ENCODE measurements around the gene NYAP2.
A peak's percentile ranks its signal among the peaks of the same experiment; 100 is the strongest.

Gene NYAP2

DNA sequence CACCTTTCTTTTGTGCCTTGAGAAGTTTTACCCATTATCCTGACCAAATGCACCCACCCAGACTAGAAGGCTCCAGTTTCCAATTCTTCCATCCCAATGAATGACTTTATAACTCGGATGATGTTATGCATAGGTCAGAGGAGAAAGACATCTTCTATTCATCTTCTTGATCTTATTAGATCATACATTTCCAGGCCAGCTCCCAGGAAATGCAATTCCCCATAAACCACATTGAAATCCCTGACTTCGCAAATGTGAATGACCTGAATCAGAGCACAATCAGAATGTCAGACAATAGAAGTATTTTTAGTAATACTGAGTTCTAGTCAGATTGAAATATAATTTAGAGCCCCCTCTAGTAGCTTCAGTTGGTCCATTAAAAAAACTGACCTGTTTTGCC lies 62.9 kb downstream of the NYAP2 start:
- Histone ChIP-seq H3K9me3 (ENCODE audit: control insufficient read depth, low read length) (no peaks in the 10 kb centered on the region), H3K36me3 (ENCODE audit: control insufficient read depth, insufficient read depth, low read length, severe bottlenecking) (no peaks in the 10 kb centered on the region), H3K9ac (ENCODE audit: low read length) (no peak overlapping the region), H3K27me3 (replicated peaks; ENCODE audit: control insufficient read depth, insufficient read depth, low read length) (no peaks in the 10 kb centered on the region), H3K4me3 (ENCODE audit: low read length) (no peak overlapping the region), H3K4me1 (ENCODE audit: control insufficient read depth, insufficient read depth, low read length) (peaks cover 17% of the 10 kb centered on the region)
- no peak for DNase-seq (ENCODE audit: low read depth)

DNA sequence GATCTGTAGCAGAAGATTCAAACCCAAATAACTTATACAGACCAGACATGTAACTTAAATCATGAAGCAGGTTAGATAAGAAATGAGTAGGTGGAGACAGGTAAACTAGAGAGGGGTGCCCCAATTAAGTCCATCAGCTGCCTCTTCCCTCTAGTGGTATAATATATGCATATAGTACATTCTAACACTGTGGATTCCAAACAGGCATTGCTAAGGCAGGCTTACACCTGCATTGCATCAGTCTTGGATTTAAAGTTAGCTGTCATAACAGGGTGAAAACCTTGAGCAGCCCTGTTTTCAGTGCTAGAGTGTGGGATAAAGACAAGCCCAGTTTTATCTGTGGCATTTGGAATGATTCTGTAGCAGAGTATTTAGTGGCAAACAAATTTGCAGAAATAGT lies 63.4 kb downstream of the NYAP2 start:
- DNase-seq (ENCODE audit: low read depth) = peak; percentile 25
- no peaks in the 10 kb centered on the region for H3K9me3 ChIP-seq (ENCODE audit: control insufficient read depth, low read length)
- H3K4me1 ChIP-seq (ENCODE audit: control insufficient read depth, insufficient read depth, low read length) = peaks cover 12% of the 10 kb centered on the region
- H3K9ac ChIP-seq (ENCODE audit: low read length) = no peak overlapping the region
- H3K27me3 ChIP-seq (replicated peaks; ENCODE audit: control insufficient read depth, insufficient read depth, low read length) = no peaks in the 10 kb centered on the region
- no peak overlapping the region for H3K4me3 ChIP-seq (ENCODE audit: low read length)
- no peaks in the 10 kb centered on the region for H3K36me3 ChIP-seq (ENCODE audit: control insufficient read depth, insufficient read depth, low read length, severe bottlenecking)

DNA sequence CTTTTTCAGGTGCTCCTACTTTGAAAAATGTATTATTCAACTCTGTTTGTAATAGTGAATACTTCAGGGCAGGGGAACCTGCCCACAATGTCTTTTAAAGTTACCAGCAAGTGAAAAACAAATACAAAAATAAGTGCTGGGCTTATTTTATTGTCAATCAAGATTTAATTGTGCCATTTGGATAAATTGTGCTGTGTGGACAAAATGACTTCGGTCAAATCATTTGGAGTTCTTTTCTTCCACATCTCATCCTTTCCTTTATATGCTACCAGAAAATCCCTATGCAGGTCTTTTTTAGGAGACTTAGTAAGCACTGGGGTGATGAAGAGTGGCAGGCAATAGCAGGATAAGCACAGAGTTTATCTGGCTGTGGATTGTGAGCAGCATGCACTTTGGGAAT lies 63.9 kb downstream of the NYAP2 start:
- H3K4me3 ChIP-seq (ENCODE audit: low read length) = no peak overlapping the region
- no peak for DNase-seq (ENCODE audit: low read depth)
- no peaks in the 10 kb centered on the region for H3K9me3 ChIP-seq (ENCODE audit: control insufficient read depth, low read length)
- no peaks in the 10 kb centered on the region for H3K36me3 ChIP-seq (ENCODE audit: control insufficient read depth, insufficient read depth, low read length, severe bottlenecking)
- H3K4me1 ChIP-seq (ENCODE audit: control insufficient read depth, insufficient read depth, low read length) = peaks cover 7% of the 10 kb centered on the region
- no peaks in the 10 kb centered on the region for H3K27me3 ChIP-seq (replicated peaks; ENCODE audit: control insufficient read depth, insufficient read depth, low read length)
- H3K9ac ChIP-seq (ENCODE audit: low read length) = no peak overlapping the region

DNA sequence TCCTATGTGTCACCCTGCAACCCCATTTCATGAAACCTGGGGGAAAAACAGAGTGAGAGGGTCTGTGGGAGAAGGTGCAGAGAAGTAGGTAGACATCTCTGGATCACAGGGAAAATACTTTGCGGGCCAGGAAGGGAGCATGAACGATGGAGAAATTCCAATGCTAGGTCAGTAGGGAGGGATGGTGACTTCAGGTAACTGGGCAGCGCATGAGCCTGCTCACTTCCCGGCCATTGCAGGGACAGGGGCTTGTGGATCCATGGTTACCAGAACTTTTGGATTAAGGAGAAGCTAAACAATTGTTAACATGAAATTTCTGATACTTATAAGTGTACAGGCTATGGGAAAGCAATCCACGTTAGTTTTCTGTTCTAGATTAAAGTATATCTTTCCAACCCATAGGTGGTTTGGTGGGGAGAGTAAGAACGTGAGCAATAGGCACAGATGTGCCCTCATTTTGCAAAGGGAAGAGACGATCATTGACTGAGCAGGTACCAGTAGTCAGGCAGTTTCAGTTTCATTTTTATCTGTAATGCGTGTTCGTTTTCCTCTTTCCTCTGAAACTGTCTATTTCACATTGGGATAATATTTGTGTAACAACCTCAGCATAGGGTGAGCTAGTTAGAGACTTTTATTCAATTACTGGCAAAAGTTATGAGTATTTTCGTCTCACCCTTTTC lies 65.0 kb downstream of the NYAP2 start:
- DNase-seq (ENCODE audit: low read depth) = no peak
- H3K4me3 ChIP-seq (ENCODE audit: low read length) = peak overlapping the region; percentile 12
- no peaks in the 10 kb centered on the region for H3K36me3 ChIP-seq (ENCODE audit: control insufficient read depth, insufficient read depth, low read length, severe bottlenecking)
- H3K9ac ChIP-seq (ENCODE audit: low read length) = no peak overlapping the region
- no peaks in the 10 kb centered on the region for H3K9me3 ChIP-seq (ENCODE audit: control insufficient read depth, low read length)
- H3K27me3 ChIP-seq (replicated peaks; ENCODE audit: control insufficient read depth, insufficient read depth, low read length) = no peaks in the 10 kb centered on the region
- H3K4me1 ChIP-seq (ENCODE audit: control insufficient read depth, insufficient read depth, low read length) = no peaks in the 10 kb centered on the region

DNA sequence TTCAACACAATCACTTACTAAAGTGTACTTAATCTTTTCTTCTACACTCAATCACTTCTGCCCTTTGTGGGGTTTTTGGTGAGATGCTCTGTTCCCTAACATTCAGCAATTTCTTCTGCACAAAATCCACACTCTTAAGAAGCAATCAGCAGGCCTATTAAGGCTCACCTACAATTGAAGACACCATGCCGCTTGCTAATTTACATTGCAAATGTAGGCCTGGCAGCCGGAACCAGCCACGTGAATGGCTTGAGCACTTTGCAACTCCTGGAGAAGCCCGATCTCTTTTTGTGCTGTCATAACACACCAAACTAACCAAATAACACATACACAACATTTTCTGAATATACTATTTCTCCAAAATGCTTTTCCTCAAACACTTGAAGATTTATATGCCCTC lies 66.3 kb downstream of the NYAP2 start:
- no peaks in the 10 kb centered on the region for H3K27me3 ChIP-seq (replicated peaks; ENCODE audit: control insufficient read depth, insufficient read depth, low read length)
- H3K9ac ChIP-seq (ENCODE audit: low read length) = no peak overlapping the region
- H3K4me1 ChIP-seq (ENCODE audit: control insufficient read depth, insufficient read depth, low read length) = no peaks in the 10 kb centered on the region
- no peak for DNase-seq (ENCODE audit: low read depth)
- H3K36me3 ChIP-seq (ENCODE audit: control insufficient read depth, insufficient read depth, low read length, severe bottlenecking) = no peaks in the 10 kb centered on the region
- H3K4me3 ChIP-seq (ENCODE audit: low read length) = no peak overlapping the region
- H3K9me3 ChIP-seq (ENCODE audit: control insufficient read depth, low read length) = no peaks in the 10 kb centered on the region

DNA sequence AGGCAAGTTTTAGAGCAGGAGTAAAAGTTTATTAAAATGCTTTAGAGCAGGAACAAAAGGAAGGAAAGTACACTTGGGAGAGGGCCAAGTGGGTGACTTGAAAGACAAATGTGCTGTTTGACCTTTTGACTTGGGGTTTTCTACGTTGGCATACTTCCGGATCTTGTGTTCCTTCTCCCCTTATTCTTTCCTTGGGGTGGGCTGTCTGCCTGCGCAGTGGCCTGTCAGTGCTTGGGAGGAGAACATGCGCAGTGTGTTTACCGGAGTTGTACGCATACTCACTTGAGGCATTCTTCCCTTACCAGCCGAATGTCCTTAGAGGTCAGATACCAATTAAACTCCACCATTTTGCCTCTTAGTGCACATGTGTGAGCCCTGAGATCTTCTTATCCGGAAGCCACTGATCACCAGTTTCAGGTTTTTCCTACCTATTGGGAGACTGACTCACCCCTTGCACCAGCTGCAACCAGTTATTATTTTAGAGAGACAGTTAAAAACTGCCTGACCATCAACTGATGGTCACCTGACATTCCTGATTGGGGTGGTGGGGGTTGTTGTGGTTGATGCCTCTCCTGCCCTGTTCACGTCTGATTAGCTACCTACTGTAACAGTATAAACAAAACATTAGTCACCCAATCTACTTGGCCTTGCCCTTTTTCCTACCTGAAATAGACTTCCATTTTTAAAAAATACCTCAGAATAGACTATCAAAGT lies 67.5 kb downstream of the NYAP2 start:
- no peak overlapping the region for H3K4me3 ChIP-seq (ENCODE audit: low read length)
- no peak for DNase-seq (ENCODE audit: low read depth)
- H3K9me3 ChIP-seq (ENCODE audit: control insufficient read depth, low read length) = no peaks in the 10 kb centered on the region
- no peaks in the 10 kb centered on the region for H3K36me3 ChIP-seq (ENCODE audit: control insufficient read depth, insufficient read depth, low read length, severe bottlenecking)
- H3K9ac ChIP-seq (ENCODE audit: low read length) = no peak overlapping the region
- H3K4me1 ChIP-seq (ENCODE audit: control insufficient read depth, insufficient read depth, low read length) = no peaks in the 10 kb centered on the region
- no peaks in the 10 kb centered on the region for H3K27me3 ChIP-seq (replicated peaks; ENCODE audit: control insufficient read depth, insufficient read depth, low read length)

DNA sequence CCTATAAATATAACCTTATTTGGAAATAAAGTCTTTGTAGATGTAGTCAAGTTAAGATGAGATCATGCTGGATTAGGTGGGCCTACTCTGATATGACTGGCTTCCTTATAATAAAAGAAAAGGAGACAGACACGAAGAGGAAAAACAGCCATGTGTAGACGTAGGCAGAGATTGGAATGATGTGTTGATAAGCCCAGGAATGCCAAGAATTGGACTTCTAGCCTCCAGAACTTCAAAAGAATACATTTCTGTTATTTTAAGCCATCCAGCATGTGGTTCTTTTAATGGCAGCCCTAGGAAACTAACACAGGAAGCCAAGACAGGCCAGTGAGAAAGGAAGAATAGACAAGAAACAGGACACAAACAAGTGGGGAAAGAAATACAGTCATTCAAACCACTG lies 68.6 kb downstream of the NYAP2 start:
- no peak overlapping the region for H3K9ac ChIP-seq (ENCODE audit: low read length)
- peak; percentile 17 for DNase-seq (ENCODE audit: low read depth)

DNA sequence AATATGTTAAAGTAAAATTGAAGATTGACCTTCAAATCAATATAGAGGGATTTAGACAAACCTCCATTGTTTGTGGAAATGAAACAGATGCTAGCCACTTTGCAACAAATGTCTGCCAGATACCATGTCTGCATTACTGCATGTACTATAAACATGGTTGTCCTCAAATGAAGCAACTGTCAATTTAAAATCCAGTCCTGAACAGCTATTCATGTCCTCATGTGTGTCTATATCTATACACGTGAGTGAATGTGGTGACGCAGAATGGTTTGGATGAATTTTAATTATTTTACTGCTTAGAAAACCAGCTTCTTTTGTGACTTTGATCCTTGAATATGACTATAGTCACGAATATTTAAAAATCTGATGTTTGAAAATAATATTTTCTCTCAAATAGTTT lies 71.5 kb downstream of the NYAP2 start:
- Histone ChIP-seq H3K4me1 (ENCODE audit: control insufficient read depth, insufficient read depth, low read length) (no peaks in the 10 kb centered on the region), H3K9ac (ENCODE audit: low read length) (no peak overlapping the region), H3K9me3 (ENCODE audit: control insufficient read depth, low read length) (no peaks in the 10 kb centered on the region), H3K4me3 (ENCODE audit: low read length) (no peak overlapping the region), H3K36me3 (ENCODE audit: control insufficient read depth, insufficient read depth, low read length, severe bottlenecking) (no peaks in the 10 kb centered on the region), H3K27me3 (replicated peaks; ENCODE audit: control insufficient read depth, insufficient read depth, low read length) (no peaks in the 10 kb centered on the region)
- DNase-seq (ENCODE audit: low read depth) = no peak

More for the DNA sequence above, 68.6 kb downstream of the NYAP2 start:
- Histone ChIP-seq H3K36me3 (ENCODE audit: control insufficient read depth, insufficient read depth, low read length, severe bottlenecking) (no peaks in the 10 kb centered on the region), H3K4me3 (ENCODE audit: low read length) (no peak overlapping the region), H3K4me1 (ENCODE audit: control insufficient read depth, insufficient read depth, low read length) (no peaks in the 10 kb centered on the region), H3K27me3 (replicated peaks; ENCODE audit: control insufficient read depth, insufficient read depth, low read length) (no peaks in the 10 kb centered on the region), H3K9me3 (ENCODE audit: control insufficient read depth, low read length) (no peaks in the 10 kb centered on the region)

DNA sequence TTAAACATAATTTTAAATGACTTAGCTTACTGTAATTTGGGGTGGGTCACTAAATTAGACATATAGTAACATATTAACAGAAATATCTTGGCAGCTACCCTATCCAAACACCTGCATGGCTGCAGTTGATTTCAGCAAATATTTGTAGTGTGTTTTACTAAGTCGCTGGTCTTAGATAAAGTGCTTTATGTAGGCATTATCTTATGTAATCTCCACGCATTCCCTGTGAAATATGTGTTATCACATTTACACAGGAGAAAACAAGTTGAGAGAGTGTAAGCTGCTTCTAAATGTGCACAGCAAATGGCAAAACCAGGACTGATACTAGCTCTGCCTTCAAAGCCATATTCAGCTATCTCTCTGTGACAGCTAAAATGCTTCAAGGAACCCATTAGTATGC lies 72.0 kb downstream of the NYAP2 start:
- no peak for DNase-seq (ENCODE audit: low read depth)
- H3K36me3 ChIP-seq (ENCODE audit: control insufficient read depth, insufficient read depth, low read length, severe bottlenecking) = no peaks in the 10 kb centered on the region
- H3K4me1 ChIP-seq (ENCODE audit: control insufficient read depth, insufficient read depth, low read length) = no peaks in the 10 kb centered on the region

DNA sequence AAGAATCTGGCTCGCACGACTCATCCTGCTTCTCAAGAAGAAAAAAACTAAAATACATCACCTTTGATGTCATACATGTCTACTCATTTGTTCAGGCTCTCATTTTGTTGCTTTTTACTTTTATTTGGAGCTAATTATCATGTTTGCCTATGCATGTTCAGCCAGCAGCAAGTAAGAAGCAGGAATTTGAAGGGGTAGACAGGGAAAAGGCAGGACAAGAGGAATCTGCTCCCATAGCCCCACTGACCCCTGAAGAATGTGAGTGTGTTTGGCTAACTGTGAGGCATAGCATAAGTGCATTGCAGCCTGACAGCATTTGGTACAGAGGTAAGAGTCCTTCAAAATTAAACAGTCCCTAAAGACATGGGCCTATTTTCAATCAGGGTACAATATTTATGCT lies 72.7 kb downstream of the NYAP2 start:
- H3K36me3 ChIP-seq (ENCODE audit: control insufficient read depth, insufficient read depth, low read length, severe bottlenecking) = no peaks in the 10 kb centered on the region
- no peak overlapping the region for H3K4me3 ChIP-seq (ENCODE audit: low read length)
- no peaks in the 10 kb centered on the region for H3K9me3 ChIP-seq (ENCODE audit: control insufficient read depth, low read length)
- no peaks in the 10 kb centered on the region for H3K4me1 ChIP-seq (ENCODE audit: control insufficient read depth, insufficient read depth, low read length)
- no peak overlapping the region for H3K9ac ChIP-seq (ENCODE audit: low read length)
- peak; percentile 7 for DNase-seq (ENCODE audit: low read depth)
- H3K27me3 ChIP-seq (replicated peaks; ENCODE audit: control insufficient read depth, insufficient read depth, low read length) = no peaks in the 10 kb centered on the region

More for the DNA sequence above, 72.0 kb downstream of the NYAP2 start:
- Histone ChIP-seq H3K27me3 (replicated peaks; ENCODE audit: control insufficient read depth, insufficient read depth, low read length) (no peaks in the 10 kb centered on the region), H3K9ac (ENCODE audit: low read length) (no peak overlapping the region), H3K4me3 (ENCODE audit: low read length) (no peak overlapping the region), H3K9me3 (ENCODE audit: control insufficient read depth, low read length) (no peaks in the 10 kb centered on the region)

DNA sequence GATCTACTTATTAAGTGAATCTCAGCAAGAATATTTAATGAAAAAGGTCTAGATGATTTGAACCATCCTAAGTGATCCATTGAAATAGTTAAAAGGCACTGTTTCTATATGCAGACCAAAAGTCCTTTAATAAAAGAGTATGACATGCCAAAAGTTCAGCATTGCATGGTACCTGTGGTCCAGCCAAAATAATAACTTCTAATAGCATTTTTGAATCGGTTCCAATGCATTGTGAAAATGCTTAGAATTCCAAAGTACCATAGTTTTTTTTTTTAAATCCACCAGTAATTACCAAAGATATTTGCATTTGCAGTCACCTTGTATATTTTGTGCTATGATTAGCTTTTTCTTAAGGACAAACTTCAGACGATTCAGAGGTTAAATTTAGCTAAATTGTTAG lies 79.9 kb downstream of the NYAP2 start:
- DNase-seq (ENCODE audit: low read depth) = no peak
- Histone ChIP-seq H3K9me3 (ENCODE audit: control insufficient read depth, low read length) (no peaks in the 10 kb centered on the region), H3K4me1 (ENCODE audit: control insufficient read depth, insufficient read depth, low read length) (no peaks in the 10 kb centered on the region), H3K9ac (ENCODE audit: low read length) (no peak overlapping the region), H3K27me3 (replicated peaks; ENCODE audit: control insufficient read depth, insufficient read depth, low read length) (no peaks in the 10 kb centered on the region), H3K36me3 (ENCODE audit: control insufficient read depth, insufficient read depth, low read length, severe bottlenecking) (no peaks in the 10 kb centered on the region), H3K4me3 (ENCODE audit: low read length) (no peak overlapping the region)
